ENCODE measurements around the gene TSACC. TPM values are rescaled to one million over a fixed set of nuclear protein-coding genes. Genes with fewer than 3 reads are reported as not detected.

Gene TSACC
- total and polyA plus RNA-seq, 10 of the 15 experiments (the other 5 are each of a cell fraction or from before 2014, with no cell fraction given) = 0.25 to 2.8 (median 0.92) TPM; not detected in 4

- TF ChIP-seq E2F4 (IDR thresholded peaks at IDR 0.05; ENCODE audit: low read depth, low read length) = no peak
- TF ChIP-seq SREBF2 (IDR thresholded peaks at IDR 0.05; ENCODE audit: low read length) = no peak
- TF ChIP-seq ELK1 (IDR thresholded peaks at IDR 0.05; ENCODE audit: low read depth, low read length) = no peak
- no peak for TF ChIP-seq REST (IDR thresholded peaks at IDR 0.05; ENCODE audit: low read depth, low read length)
- TF ChIP-seq RBBP5 (conservative IDR thresholded peaks at IDR 0.05) = no peak
- no peak for TF ChIP-seq EP300 (IDR thresholded peaks at IDR 0.05; ENCODE audit: borderline replicate concordance in 1 of 2, control insufficient read depth in 1 of 2, low read depth in 2 of 2, low read length in 2 of 2)
- no peak for TF ChIP-seq STAT3 (IDR thresholded peaks at IDR 0.05; ENCODE audit: low read depth, low read length)
- no peak; the same call in 2 of the 3 replicates for TF ChIP-seq POU2F2 (IDR thresholded peaks at IDR 0.05; ENCODE audit: borderline replicate concordance, low read depth, low read length)
- no peak for TF ChIP-seq MTA2 (IDR thresholded peaks at IDR 0.05; ENCODE audit: low read depth)
- TF ChIP-seq ZBTB11 (CRISPR knock-in tag; IDR thresholded peaks at IDR 0.05) = no peak
- no peak for TF ChIP-seq TARDBP (IDR thresholded peaks at IDR 0.05; ENCODE audit: borderline replicate concordance)
- no peak for TF ChIP-seq SUZ12 (IDR thresholded peaks at IDR 0.05; ENCODE audit: unreplicated experiment)
- no peak for TF ChIP-seq IRF5 (IDR thresholded peaks at IDR 0.05; ENCODE audit: borderline replicate concordance)
- no peak for TF ChIP-seq ZBED1 (IDR thresholded peaks at IDR 0.05; ENCODE audit: borderline replicate concordance)
- peak; percentile 41; the same call in 1 of the 2 replicates for TF ChIP-seq SMC3 (IDR thresholded peaks at IDR 0.05; ENCODE audit: borderline replicate concordance, low read length)
- peak; percentile 46; the same call in 1 of the 2 replicates for TF ChIP-seq YY1 (IDR thresholded peaks at IDR 0.05; ENCODE audit: low read depth, low read length)
- TF ChIP-seq ZBTB33 (IDR thresholded peaks at IDR 0.05) = no peak
Observed at GRCh38 chr1:156356875-156357534, 18.7 kb downstream of the TSACC start (continued).

Measured in GM12878 (cell line).